B cell (primary cell): ENCODE measurements around the gene DPEP2. TPM values are rescaled to one million over a fixed set of nuclear protein-coding genes. Genes with fewer than 3 reads are reported as not detected.

ENCODE experiments used
- ATAC-seq: fragments of 200-7000 bp; cut with Tn5 transposase; one replicate; pipeline ENCODE4 v1.10.0; 2021; ENCODE audit warnings: low read depth, mild to moderate bottlenecking, moderate number of reproducible peaks, moderate library complexity
- CTCF ChIA-PET: fragments of 350-600 bp; sonication (Branson Sonifier 250); formaldehyde crosslinking; loops from one replicate; lab custom pipeline; 2021; ENCODE audit warnings: antibody characterized with exemption, inconsistent platforms; lab: Charles Lee
- POLR2A ChIA-PET: fragments of 350-600 bp; sonication (Branson Sonifier 250); formaldehyde crosslinking; loops from one replicate; lab custom pipeline; 2021; ENCODE audit warnings: antibody characterized with exemption; lab: Charles Lee
- DNase-seq: peaks from one replicate; pipeline ENCODE4 v3.0.0; 2013
- H2AFZ ChIP-seq: 2 replicates; pipeline ENCODE4 v1.6.1; 2012; ENCODE audit warnings: mild to moderate bottlenecking, low read depth, low read length; ENCODE audit not compliant: insufficient read depth, poor library complexity, severe bottlenecking
- H3K27ac ChIP-seq, 2 donors: 1 replicate in 1 of 2; 2 replicates in 1 of 2; pipeline ENCODE4 v1.5.1; 2012 to 2013; ENCODE audit warnings: low read length in 2 of 2, mild to moderate bottlenecking in 2 of 2, moderate library complexity in 1 of 2
- H3K27me3 ChIP-seq, 4 experiments: fragments of 200-600 bp in 1 of 4; sonication (generic) in 1 of 4; replicated peaks in 1 of 4; 1 replicate in 2 of 4; 2 replicates in 2 of 4; pipeline versions ENCODE4 v1.6.1 to v1.7.0; 2013 to 2016; ENCODE audit warnings: low read length in 3 of 4, mild to moderate bottlenecking in 2 of 4, mixed read lengths in 1 of 4, moderate library complexity in 1 of 4; ENCODE audit not compliant: insufficient read depth in 4 of 4, control insufficient read depth in 3 of 4; ENCODE audit errors: control extremely low read depth in 1 of 4
- H3K36me3 ChIP-seq, 2 experiments: replicated peaks in 1 of 2; 1 replicate in 1 of 2; 2 replicates in 1 of 2; pipeline versions ENCODE4 v1.6.1 to v1.7.1; 2013; ENCODE audit warnings: low read length in 1 of 2; ENCODE audit not compliant: insufficient read depth in 2 of 2, control insufficient read depth in 1 of 2; ENCODE audit errors: control extremely low read depth in 1 of 2, extremely low read depth in 1 of 2
- H3K4me1 ChIP-seq, 2 donors: fragments of 200-600 bp in 1 of 2; sonication (generic) in 1 of 2; 1 replicate in 1 of 2; 2 replicates in 1 of 2; pipeline versions ENCODE4 v1.5.1 to v1.6.1; 2013 to 2017; ENCODE audit warnings: low read length in 2 of 2; ENCODE audit not compliant: control insufficient read depth in 2 of 2, insufficient read depth in 2 of 2
- H3K4me2 ChIP-seq: replicated peaks from 2 replicates; pipeline ENCODE3; 2012; ENCODE audit warnings: mild to moderate bottlenecking, low read depth, low read length; ENCODE audit not compliant: poor library complexity, severe bottlenecking
- H3K4me3 ChIP-seq, 5 experiments: fragments of 200-600 bp in 1 of 5; sonication (generic) in 1 of 5; 1 replicate in 3 of 5; 2 replicates in 2 of 5; pipeline versions ENCODE4 v1.5.1 to v1.7.0; 2011 to 2016; ENCODE audit warnings: low read length in 4 of 5, mild to moderate bottlenecking in 4 of 5, low read depth in 2 of 5, control low read depth in 1 of 5, moderate library complexity in 1 of 5; ENCODE audit not compliant: insufficient read depth in 1 of 5; ENCODE audit errors: control extremely low read depth in 1 of 5, extremely low read depth in 1 of 5
- H3K79me2 ChIP-seq: fragments of 200-600 bp; sonication (generic); one replicate; pipeline ENCODE4 v1.6.0; 2016; ENCODE audit warnings: low read length; ENCODE audit not compliant: control insufficient read depth, insufficient read depth
- H3K9ac ChIP-seq: fragments of 200-600 bp; sonication (generic); 2 replicates; pipeline ENCODE4 v1.6.1; 2017; ENCODE audit warnings: mild to moderate bottlenecking, low read length, moderate library complexity
- H3K9me3 ChIP-seq, 3 donors: one replicate each; pipeline versions ENCODE4 v1.6.1 to v1.7.1; 2013; ENCODE audit warnings: low read length in 2 of 3; ENCODE audit not compliant: control insufficient read depth in 2 of 3, insufficient read depth in 1 of 3; ENCODE audit errors: control extremely low read depth in 1 of 3
- H4K20me1 ChIP-seq: 2 replicates; pipeline ENCODE4 v1.6.0; 2012; ENCODE audit warnings: mild to moderate bottlenecking, low read length; ENCODE audit not compliant: insufficient read depth, control insufficient read depth, poor library complexity, severe bottlenecking
- H3K27ac Mint-ChIP-seq: one replicate; pipeline ENCODE4 v1.8.0; 2021; ENCODE audit warnings: mixed read lengths
- H3K27me3 Mint-ChIP-seq: one replicate; pipeline ENCODE4 v1.8.0; 2021; ENCODE audit warnings: mixed read lengths
- H3K4me1 Mint-ChIP-seq: one replicate; pipeline ENCODE4 v1.8.0; 2021; ENCODE audit warnings: mixed read lengths
- H3K4me3 Mint-ChIP-seq: one replicate; pipeline ENCODE4 v1.8.0; 2021; ENCODE audit warnings: mixed read lengths
- H3K9me3 Mint-ChIP-seq: one replicate; pipeline ENCODE4 v1.8.0; 2022; ENCODE audit warnings: mixed read lengths; ENCODE audit not compliant: insufficient read depth
- EZH2 ChIP-seq: IDR thresholded peaks from 2 replicates; pipeline ENCODE4 v1.6.1; 2012; ENCODE audit warnings: borderline replicate concordance, low read depth, mild to moderate bottlenecking, moderate library complexity, low read length; ENCODE audit not compliant: insufficient read depth, poor library complexity, severe bottlenecking
- WGBS: methylation state at CpG from one replicate; pipeline ENCODE4 v1.1.5; 2013; ENCODE audit warnings: missing lambda C conversion rate; ENCODE audit not compliant: insufficient coverage; 5-methylcytosine and 5-hydroxymethylcytosine counted together
- intact Hi-C: fragments of 100-400 bp; cut with micrococcal nuclease; formaldehyde crosslinking; loops from one replicate; pipeline ENCODE4 v1.10.0; 2022
- polyA plus RNA-seq: library from polyadenylated mRNA; depleted of rRNA; stranded (reverse); fragments of >200 nt; gene quantifications from 2 replicates; pipeline ENCODE4 v1.2.3, GENCODE V29; 2012
- total RNA-seq, 2 donors: library from RNA; stranded (reverse); fragments of 120-200 nt in 1 of 2; gene quantifications; 1 replicate in 1 of 2; 2 replicates in 1 of 2; pipeline versions ENCODE4 v1.2.3 to v1.2.4, GENCODE V29; 2013 to 2022
- TF ChIP-seq, protein P1 (sequence below): fragments of 200-600 bp; IDR thresholded peaks from one replicate; pipeline ENCODE4 v1.8.0; 2022; ENCODE audit warnings: antibody characterized with exemption, mild to moderate bottlenecking

The DPEP2 gene
- total and polyA plus RNA-seq, 2 donors (not counting 1 experiment from before 2014, with no cell fraction given), result 123 to 150 TPM

DNA sequence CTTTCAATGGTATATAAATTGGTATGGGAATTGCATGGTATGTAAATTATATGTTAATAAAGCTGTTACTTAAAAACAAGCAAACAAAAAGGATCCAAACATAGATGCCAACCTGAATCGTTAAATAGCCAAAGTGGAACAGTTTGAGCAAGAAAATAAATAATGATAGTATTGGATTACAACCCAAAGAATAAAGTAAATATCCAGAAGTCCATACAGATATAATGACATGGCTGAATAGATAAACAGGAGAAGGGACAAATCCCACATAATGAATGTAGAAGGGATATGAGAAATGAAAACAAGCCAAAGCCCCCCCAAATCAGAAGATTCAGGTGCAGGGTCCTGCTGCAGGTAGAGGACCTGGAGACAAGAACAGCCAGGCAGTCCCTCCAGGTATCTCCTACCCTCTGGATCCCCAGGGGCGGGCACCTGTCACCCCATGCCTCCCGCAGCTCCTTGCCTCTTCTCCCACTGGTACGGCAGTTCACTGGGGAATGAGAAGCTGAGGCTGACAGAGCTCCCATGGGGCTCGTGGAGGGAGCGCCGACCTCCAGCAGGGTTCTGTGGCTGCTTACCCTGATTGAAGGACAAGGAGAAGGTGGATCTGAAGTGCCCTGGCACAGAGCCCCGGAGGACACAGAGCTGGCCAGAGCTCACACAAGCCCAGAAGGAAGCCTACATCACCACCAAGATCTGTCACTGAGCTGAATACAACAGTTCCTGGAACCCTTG lies 45.5 kb downstream of the DPEP2 start:
- Histone ChIP-seq H3K9me3 (no peaks in the 10 kb centered on the region), H3K79me2 (no peaks in the 10 kb centered on the region), H3K9ac (no peak overlapping the region), H3K4me2 (no peak overlapping the region), H2AFZ (no peak overlapping the region), H3K27ac (no peak overlapping the region), H3K4me1 (no peaks in the 10 kb centered on the region), H4K20me1 (no peaks in the 10 kb centered on the region), H3K36me3 (peaks cover 0 to 10% of the 10 kb centered on the region in 2 experiments), H3K4me3 (no peak overlapping the region), H3K27me3 (no peaks in the 10 kb centered on the region)
- TF ChIP-seq, protein P1, sequence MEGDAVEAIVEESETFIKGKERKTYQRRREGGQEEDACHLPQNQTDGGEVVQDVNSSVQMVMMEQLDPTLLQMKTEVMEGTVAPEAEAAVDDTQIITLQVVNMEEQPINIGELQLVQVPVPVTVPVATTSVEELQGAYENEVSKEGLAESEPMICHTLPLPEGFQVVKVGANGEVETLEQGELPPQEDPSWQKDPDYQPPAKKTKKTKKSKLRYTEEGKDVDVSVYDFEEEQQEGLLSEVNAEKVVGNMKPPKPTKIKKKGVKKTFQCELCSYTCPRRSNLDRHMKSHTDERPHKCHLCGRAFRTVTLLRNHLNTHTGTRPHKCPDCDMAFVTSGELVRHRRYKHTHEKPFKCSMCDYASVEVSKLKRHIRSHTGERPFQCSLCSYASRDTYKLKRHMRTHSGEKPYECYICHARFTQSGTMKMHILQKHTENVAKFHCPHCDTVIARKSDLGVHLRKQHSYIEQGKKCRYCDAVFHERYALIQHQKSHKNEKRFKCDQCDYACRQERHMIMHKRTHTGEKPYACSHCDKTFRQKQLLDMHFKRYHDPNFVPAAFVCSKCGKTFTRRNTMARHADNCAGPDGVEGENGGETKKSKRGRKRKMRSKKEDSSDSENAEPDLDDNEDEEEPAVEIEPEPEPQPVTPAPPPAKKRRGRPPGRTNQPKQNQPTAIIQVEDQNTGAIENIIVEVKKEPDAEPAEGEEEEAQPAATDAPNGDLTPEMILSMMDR, result no peak
- no peak for TF ChIP-seq EZH2
- ATAC-seq (no peak), DNase-seq (no peak)
- no peak overlapping the region for H3K4me3 Mint-ChIP-seq
- ChIA-PET CTCF (interaction anchor here (1.3 to 1.6 kb wide), 3 partner anchors 13 to 31 kb away, joined by 4 to 5 read pairs (median 4); no protein-coding TSS in a partner anchor), POLR2A (no interaction called here)
- 97% methylated on average over 5 of the region's 8 CpGs for WGBS
- H3K27ac Mint-ChIP-seq, result no peak overlapping the region
- intact Hi-C loops, result no loop called here
- no peaks in the 10 kb centered on the region for H3K27me3 Mint-ChIP-seq
- H3K4me1 Mint-ChIP-seq, result no peaks in the 10 kb centered on the region
- no peaks in the 10 kb centered on the region for H3K9me3 Mint-ChIP-seq

DNA sequence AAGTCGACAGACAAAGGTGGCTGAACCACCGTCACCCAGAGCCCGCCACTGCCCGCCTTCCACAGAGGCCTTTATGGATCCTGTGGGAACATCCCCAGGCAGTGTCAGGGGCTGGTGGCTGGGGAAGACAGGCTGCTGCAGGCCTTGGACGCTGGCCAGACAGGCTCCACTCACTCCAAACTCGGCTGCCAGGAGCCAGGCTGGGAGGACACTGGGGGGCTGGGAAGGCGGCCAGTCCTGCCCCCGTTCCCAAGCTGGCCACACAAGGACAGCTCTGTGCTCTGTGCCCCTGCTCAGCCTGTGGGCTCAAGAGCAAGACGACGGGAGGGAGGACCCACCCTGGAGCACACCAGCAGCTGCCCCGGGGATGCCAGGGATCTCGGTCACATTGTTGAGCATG lies 47.8 kb downstream of the DPEP2 start:
- Mint-ChIP-seq H3K27me3 (no peaks in the 10 kb centered on the region), H3K4me3 (no peak overlapping the region), H3K4me1 (no peaks in the 10 kb centered on the region), H3K9me3 (no peaks in the 10 kb centered on the region), H3K27ac (no peak overlapping the region)
- ATAC-seq (no peak), DNase-seq (no peak)
- no peak overlapping the region for H3K4me2 ChIP-seq
- ChIA-PET CTCF (interaction anchor here (0.6 kb wide), 1 partner anchor 86 kb away, joined by 3 read pairs; no protein-coding TSS in a partner anchor), POLR2A (interaction anchor here (0.6 kb wide), 1 partner anchor 150 kb away, joined by 5 read pairs; no protein-coding TSS in a partner anchor)
- no peak overlapping the region for H3K27ac ChIP-seq
- H3K4me3 ChIP-seq, result no peak overlapping the region
- no peaks in the 10 kb centered on the region for H4K20me1 ChIP-seq
- WGBS, result 97% methylated on average over 12 of the region's 12 CpGs
- H3K9me3 ChIP-seq, result no peaks in the 10 kb centered on the region
- TF ChIP-seq, protein P1, result no peak
- no peak for TF ChIP-seq EZH2
- no peaks in the 10 kb centered on the region for H3K4me1 ChIP-seq
- H3K9ac ChIP-seq, result no peak overlapping the region
- no peaks in the 10 kb centered on the region for H3K27me3 ChIP-seq
- intact Hi-C loops, result no loop called here
- no peak overlapping the region for H2AFZ ChIP-seq
- H3K36me3 ChIP-seq, result peaks cover 0 to 10% of the 10 kb centered on the region in 2 experiments
- H3K79me2 ChIP-seq, result no peaks in the 10 kb centered on the region
